NCI-H345 (cell line): ENCODE results near the gene LIMK2.
"Not testable (repeated sequence)": the region's sequence is repeated elsewhere in the genome, so short reads cannot be mapped to it uniquely, and the experiment has no call there.

ENCODE experiments used
- DNase-seq: peaks from one replicate; lab custom pipeline; 2025; lab: John Stamatoyannopoulos, UW

The LIMK2 gene

DNA sequence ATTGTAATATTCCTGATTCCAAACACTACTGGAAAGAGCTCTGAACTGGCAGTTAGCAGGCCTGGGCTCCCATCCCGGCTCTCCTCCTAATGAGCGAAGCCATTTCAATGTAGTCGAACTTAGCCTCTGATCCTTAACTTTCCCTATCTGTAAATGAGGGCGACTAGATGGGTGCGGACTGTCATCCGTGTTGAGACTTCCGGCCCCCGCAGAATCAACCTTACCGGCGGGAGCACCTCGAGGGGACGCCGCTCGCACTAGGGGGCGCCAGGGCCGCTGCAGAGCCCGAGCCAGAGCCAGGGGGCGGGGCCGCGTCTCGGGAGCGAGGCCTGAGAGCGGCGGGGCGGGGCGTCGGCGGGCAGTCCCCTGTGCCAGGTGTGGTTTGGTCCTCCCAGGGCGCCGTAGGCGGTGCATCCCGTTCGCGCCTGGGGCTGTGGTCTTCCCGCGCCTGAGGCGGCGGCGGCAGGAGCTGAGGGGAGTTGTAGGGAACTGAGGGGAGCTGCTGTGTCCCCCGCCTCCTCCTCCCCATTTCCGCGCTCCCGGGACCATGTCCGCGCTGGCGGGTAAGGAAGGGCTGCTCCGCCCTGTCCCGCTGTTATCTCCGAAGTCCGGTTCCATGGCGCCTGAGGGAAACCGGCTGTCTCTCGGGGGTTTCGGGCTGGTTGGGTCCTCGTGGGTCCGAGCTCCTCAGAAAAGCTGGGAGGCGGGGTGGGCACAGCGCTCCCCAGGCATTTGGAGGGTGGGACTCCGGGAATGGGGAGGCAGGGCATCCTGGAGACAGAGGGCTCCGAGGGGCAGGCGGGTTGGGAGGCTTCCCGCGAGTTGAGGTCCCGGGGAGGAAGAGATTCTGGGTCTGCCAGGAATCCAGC, at the start of gene LIMK2:
LIMK2 (plus strand) TSS at position 437 of the 869 bp plus-strand sequence; CDS start at position 548, 111 bp downstream.
- peak; percentile 93 for DNase-seq

DNA sequence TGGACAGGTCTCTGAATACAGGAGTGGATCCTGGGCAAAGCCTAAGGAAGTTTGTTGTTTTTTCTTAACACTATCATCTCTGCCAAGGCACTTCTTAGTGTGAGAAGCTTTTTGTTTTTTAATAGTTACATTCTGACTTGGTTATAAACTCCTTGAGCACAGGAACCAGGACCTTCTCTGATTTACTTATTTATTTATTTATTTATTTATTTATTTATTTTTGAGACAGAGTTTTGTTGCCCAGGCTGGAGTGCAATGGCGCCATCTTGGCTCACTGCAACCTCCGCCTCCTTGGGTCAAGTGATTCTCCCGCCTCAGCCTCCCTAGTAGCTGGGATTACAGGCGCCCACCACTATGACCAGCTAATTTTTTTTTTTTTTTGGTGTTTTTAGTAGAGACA, 41.1 kb upstream of the LIMK2 start:
- no peak for DNase-seq

DNA sequence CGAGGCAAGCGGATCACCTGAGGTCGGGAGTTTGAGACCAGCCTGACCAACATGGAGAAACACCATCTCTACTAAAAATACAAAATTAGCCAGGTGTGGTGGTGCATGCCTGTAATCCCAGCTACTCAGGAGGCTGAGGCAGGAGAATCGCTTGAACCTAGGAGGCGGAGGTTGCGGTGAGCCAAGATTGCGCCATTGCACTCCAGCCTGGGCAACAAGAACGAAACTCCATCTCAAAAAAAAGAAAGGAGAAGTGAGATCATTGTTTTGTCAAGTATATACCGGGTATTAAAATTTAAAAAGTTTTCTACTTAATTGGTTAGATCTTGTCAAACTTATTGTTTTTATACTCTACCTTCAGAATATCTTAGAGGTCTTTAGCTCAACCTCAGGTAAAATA, 40.4 kb upstream of the LIMK2 start:
- not testable (repeated sequence) for DNase-seq

DNA sequence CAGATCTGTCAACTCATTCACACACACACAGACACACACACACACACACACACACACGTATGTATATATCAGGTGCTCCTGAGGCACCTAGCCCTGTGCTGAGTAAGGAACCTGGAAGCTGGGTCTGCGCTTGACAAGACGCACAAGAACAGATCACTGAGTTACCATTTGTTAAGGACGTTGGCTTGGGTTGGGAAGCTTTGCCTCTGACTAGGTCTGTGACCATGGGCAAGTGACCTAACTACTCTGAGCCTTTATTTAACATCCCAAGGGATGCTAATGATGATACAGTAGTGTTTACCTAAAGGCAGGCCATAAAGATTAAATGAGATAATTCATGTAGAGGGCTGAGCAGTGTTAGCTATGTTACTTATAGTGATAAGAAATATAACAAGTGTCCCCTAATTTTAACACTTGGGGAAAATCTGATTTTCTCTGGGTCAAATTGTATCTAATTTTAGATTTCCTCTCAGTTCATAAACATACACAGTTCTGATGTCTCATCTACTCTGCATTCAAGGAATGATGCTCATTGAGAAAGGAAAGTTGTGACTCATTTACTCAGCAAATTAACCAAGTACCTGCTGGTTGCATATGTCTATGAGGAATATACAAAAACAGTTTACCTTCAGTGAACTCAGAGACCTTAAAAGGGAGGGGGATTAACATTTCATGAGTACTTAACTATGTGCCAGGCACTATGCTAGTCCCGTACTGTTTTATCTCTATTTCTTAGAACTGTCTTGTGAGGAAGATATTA, 38.5 kb upstream of the LIMK2 start:
- no peak for DNase-seq

DNA sequence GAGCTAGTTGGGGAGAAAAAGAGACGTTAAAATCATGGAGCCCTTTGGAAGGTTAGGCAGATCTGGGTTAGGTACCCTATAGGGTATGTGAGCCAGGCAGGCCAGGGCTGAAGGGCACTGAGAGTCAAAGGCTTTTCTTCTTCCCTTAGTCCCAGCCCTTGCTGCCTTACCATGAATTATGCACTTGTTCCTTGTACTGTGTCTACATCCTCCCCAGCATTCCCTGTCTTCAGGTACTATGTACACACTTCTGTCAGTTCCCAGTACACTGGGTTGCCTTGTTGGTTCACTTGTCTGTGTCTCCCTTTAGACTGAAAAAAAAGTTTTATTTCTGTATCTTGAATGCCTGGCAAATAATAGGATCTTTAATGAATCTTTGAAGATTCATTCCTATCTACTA, 35.2 kb upstream of the LIMK2 start:
- no peak for DNase-seq

DNA sequence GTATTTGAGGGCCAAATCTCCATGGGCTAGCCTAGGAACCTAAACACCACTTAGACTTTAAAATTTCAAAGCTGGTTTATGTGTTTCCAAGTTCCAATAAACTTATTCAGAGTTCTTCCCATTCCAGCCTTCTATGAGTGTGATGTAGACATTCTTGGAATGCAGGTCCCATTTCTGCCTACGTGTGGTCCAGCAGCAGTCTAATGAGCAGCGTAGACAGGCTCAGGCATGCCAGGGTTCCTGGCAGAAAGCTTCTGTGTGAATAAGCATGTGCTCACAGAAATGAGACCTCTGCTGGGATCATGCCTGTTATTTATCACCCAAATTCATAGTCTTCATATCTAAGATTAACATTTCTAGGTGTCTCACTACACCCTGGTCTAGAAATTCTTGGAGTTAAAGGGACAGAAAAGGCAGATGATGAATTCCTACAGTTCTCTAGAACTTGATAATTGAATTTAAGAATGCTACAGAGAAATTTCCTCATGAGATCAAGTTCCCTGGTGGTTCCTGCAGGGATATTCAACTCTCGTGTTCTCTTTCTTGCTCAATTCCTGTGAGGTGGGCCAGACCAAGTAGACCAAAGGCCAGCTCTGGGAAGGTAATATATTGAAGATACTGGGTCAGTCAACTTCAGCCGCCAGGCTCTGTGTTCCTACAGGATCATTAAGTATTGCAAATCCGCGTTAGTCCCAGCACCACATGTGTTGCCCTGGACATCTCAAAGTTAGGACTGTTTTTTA, 34.5 kb upstream of the LIMK2 start:
- no peak for DNase-seq

DNA sequence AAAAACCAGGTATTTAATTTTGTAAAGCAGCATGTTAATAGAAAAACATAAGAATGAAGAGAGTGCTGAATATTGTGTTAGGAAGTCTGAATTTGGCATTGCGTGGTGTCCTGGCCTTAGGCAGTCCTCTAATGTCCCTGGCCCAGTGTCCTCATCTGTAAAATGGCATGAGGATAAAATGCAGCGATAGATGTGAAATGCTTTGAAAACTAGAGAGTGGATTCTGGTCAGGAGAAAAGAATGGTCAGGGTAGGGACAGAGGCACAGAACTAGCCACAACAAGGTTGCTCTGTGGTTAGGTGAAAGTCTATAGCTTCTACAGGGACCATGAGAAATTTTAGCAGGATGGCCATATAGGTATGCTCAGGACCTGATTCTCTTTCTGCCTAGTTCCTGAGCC, 33.2 kb upstream of the LIMK2 start:
- DNase-seq, result no peak

DNA sequence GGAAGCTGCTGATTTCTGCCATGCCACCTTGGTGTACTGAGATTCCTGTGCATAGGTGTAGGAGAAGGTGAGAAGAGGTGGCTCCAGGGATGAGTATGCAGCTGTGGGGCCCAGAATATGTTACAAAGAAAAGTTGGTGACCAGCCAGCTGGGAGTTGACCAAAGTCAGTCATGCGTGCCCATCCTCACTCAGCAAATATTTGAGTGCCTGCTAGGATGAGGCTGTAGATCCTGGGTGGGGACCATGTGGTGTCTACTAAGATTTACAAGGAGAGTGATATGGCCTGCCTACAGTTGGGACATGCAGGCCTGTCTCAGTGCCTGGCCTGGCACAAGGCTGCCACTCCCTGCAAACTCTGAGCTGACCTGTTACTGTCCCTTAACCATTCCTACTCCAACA, 32.8 kb upstream of the LIMK2 start:
- peak; percentile 55 for DNase-seq

DNA sequence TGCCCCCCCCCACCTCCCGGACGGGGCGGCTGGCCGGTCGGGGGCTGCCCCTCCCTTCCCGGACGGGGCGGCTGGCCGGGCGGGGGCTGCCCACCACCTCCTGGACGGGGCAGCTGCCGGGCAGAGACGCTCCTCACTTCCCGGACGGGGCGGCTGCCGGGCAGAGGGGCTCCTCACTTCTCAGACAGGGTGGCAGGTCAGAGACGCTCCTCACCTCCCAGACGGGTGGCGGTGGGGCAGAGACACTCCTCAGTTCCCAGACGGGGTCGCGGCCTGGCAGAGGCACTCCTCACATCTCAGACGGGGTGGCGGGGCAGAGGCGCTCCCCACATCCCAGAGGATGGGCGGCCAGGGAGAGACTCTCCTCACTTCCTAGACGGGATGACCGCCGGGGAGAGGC, 28.1 kb upstream of the LIMK2 start:
- DNase-seq, result no peak

DNA sequence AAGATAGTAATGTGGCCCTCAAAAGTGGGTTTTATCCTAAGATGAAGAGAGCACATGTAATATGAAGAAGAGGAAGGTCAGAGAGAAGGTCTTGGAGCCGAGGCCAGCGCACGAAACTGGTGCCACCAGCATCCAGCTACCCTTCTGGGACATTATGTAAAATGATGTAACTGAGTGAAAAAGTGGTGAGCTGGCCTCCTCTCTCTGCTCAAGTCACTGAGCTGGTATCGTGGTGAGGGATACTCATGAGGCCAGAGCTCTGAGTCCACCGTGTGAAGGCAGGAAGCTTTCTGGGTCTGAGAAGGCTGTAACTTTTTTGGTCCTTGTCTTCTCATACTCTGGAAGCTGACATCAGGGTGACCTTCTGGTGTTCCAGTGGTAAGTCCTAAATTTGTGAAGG, 27.0 kb upstream of the LIMK2 start:
- DNase-seq, result no peak

DNA sequence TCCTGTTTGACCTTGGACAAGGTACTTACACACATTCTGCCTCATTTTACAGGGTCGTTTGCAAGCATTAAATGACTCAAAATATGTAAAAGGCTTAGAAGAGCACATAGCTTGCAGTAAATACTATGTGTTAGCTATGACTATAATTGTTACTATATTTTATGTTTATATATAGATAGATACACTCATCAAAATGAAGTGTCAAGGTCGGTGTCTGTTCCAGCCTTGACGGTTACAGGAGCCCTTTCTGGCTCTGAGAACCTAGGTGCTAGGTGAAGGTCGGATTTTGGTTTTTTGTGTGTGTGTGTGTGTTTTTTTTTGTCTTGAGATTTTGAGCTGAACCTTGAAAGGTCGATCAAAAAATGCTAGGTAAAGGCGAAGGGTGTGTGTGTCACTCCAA, 24.5 kb upstream of the LIMK2 start:
- no peak for DNase-seq

DNA sequence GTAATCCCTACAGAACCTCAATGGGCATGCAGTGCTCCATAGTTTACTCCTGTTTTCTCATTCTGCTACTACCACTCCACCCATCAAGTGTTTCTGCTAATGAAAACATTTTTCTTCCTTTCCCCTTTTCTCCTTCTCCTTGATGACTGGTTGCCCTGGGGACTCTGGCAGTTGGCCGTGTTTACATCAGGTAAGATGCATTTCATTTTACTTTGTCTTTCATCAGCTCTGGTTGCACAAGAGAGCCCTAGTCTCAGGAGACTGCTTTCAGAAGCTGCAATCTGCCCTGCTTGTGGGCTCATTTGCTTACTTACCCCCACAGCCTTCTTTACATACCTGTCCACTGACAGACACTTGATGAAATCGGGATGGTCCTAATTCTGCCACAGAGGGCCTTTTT, 19.6 kb upstream of the LIMK2 start:
- DNase-seq, result no peak

DNA sequence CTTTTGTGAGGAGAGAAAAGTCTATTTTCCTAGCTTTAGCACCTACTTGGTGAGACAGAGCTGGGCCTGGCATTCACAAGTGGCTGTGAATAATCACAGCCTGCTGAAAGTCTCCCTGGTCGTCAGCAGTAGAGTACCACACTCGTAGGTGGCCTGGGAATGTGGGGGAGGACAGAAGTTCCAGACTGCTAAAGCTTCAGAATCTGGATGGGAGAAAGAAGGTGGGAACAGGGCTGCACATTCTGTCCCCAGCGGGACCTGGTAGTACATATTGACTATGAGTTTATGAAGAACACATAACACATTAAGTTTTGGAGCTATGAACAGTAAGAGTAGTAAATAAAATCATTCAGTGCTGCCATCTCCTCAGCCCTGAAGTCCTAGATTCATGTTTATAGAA, 19.0 kb upstream of the LIMK2 start:
- DNase-seq, result no peak

DNA sequence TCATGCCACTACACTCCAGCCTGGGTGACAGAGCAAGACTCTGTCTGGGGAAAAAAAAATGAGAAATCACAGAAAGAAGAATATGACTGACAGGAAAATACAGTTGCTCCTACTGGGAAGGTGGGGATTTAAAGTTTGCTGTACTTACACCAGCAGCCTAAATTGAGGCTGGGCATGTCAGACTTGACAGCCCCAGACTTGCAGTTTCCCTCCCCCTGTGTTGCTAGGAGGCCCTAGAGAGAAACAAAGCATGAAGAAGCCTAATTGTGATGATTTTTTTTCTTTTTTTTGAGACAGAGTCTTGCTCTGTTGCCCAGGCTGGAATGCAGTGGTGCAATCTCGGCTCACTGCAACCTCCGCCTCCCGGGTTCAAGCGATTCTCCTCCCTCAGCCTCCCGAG, 17.4 kb upstream of the LIMK2 start:
- DNase-seq, result not testable (repeated sequence)

DNA sequence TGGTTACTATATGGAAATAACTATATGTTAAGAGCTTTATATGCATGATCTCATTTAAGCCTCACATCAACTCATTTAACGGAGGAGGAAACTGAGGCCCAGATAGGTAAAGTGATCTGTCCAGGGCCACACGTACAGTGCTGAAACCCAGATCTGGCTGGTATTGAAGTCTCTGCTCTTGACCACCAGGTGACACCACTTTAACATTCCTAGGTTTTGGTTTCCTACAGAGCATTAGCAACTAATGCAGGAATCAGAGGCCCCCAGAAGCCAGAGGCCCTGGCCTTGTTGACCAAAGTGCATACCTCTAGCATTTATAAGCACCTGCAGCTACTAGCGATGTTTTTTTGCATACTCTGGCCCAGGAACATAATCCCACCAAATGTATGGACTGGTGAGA, 12.9 kb upstream of the LIMK2 start:
- no peak for DNase-seq

DNA sequence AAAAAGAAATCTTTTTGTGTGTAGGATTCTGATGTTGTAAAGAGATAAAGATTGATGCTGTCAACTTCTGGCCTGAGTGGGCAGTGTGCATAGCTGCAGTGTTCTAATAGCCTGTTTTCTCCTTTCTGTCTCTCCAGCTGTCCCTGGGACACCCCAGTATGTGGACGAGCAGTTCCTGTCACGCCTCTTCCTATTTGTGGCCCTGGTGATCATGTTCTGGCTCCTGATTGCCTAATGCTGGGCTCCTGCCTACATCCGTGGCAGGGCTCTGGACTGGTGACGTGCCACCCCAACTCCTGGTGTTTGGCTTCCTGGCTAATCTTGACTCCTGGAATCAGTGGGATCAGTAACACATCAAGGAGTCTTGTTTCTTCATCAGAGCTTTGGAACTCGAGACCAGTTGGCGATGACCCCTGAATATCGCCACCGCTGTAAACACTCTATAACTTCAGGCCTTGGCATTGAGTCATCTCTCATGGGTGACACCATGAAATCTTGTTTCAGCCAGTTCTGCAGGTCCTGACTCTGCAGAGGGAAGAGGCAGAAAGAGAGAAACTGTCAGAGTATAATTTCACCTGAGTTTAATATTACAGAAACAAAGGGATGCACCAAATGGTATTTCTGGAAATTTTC, 7.6 kb upstream of the LIMK2 start:
- DNase-seq, result not testable (repeated sequence)

DNA sequence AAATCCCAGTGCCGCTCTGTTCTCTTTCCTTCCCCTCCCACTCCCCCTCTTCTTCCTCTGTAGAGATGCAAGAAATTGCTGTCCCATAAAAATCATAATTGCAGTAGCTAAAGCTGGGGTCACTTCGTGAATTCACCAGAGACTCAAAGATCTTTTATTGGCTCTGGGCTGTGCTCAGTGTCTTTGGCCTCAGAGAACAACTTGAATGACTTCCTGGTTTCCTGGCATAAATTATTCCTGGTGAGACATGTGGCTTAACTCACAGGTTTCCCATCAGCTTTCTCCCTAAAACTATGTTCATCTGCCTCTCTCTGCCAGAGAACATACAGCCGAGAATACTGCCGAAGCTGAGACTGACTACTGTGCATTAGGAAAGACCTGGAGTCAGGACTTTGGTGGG, 7.0 kb upstream of the LIMK2 start:
- DNase-seq, result not testable (repeated sequence)

DNA sequence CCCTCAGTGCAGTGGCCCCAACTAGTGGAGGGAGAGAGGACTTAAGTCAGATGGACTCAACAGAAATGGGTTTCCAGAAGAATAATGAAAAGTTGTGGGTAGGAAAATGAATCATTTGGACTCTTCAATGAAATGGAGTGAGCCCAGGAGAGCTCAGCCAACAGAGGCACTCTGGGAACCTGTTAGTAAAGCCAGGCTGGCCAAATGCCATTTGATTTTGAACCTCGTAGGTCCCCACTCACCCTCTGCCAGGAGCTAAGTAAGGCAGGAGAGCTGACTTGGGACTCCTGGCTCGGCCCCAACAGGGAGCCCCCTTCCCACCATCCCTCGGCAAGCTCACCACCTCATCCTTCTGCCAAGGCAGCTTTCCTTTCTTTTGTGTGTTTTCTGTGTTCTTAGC, 5.6 kb upstream of the LIMK2 start:
- not testable (repeated sequence) for DNase-seq

DNA sequence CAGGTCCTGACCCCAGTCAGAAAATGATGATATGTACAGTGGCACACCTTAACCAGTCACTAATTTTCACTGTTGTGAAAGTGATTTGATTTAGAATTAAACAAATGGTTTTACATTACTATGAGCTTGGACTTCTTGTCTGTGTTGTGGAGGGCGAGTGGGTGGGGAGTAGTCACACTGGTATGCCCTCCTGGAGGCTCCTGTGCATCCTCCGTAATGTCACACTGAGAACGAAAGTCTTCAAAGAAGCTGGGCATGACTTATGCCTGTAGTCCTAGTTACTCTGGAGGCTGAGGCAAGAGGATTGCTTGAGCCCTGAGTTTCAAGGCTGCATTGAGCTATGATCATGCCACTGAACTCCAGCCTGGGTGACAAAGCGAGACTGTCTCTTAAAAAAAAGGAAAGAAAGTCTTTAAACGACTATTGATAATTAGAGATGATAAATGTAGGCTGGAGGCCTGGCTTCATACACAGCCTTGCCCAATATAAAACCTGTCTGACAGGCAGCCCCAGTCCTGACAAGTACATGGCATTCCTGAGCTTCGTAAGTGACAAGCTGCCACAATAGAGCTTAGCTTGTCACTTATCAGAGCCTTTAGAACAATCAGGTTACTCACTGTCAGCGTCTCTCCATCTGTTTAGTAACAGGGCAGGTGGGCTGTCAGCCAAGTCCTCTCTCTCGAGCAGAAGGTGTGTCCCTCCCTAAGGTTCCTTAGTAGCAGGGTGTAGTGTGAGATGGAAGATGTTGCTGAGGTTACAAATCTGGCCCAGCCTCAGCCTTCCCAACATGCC, 5.0 kb upstream of the LIMK2 start:
- no peak for DNase-seq

DNA sequence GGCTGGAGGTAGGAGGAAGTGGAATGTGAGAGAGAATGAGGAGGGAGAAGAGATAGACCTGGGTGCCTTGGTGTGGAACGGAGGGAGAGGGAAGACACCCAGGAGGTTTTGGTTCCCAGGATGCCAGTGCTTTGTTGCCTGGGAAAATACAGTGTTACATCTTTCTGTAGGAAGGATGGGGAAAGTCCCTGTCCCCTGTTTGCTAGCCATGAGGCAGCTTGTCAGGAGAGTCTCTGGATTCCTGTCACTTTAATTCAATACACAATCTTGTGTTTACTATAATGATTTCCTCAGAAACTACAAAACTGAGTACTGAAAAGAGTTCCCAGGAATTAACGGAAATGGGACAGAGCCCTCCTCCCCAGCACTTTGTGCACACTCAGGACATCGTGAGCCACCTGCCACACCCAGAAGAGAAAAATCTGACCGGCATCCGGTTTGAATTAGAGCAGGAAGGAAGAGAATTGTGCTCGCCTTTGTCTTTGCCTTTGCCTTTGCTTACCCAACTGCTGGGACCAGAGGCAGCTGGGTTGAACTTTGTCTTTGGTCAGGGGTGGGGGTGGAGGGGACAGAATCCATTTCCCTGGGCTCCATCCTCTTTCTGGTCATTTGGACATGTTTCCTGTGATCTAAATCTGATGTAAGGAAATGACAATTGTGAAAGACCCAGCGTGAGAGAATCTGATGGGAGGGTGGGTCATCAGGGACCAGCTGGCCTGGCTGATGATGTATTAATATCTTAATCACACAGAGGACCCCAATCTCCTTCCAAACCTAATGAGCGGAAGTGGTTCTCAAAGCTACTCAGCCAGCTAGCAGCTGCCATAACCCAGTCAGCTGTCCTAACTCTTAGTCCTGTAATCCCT, 1.3 kb upstream of the LIMK2 start:
- DNase-seq, result no peak
